Fibroblast of mammary gland (primary cell): ENCODE data around the gene CHCHD4.

Source experiments
- DNase-seq: peaks from one replicate; pipeline ENCODE4 v3.0.0-alpha.2; 2010; ENCODE audit warnings: low read depth
- H3K4me3 ChIP-seq: 2 replicates; pipeline ENCODE4 v1.5.1; 2011; ENCODE audit warnings: low read depth, mild to moderate bottlenecking, low read length, moderate library complexity; ENCODE audit not compliant: control insufficient read depth
- TF ChIP-seq, protein P1 (sequence below): conservative IDR thresholded peaks from 2 replicates; pipeline ENCODE4 v1.5.1; 2011; ENCODE audit warnings: low read depth, low read length, inconsistent platforms; ENCODE audit not compliant: control insufficient read depth, insufficient read depth

Gene CHCHD4

DNA sequence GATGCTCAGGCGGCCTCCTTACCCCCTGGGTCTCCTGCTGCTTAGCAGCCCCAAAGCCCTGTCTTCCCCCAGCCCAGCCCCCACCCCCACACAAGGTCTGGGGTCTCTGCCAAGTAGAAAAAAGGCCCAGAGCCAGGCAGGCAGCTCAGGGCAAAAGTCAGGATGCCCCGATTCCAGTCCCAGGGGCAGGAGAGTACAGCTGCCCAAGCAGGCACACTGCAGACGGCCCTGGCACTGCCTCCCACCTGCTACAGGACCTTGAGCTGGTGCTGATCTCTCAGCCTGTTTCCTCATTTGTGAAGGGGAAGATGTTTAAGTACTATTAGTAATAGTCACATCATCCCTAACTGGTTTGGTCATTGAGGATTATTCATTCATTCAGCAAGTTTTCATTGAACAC is 12.8 kb upstream of the CHCHD4 start:
- no peak overlapping the region for H3K4me3 ChIP-seq
- DNase-seq: peak; percentile 31
- TF ChIP-seq, protein P1, sequence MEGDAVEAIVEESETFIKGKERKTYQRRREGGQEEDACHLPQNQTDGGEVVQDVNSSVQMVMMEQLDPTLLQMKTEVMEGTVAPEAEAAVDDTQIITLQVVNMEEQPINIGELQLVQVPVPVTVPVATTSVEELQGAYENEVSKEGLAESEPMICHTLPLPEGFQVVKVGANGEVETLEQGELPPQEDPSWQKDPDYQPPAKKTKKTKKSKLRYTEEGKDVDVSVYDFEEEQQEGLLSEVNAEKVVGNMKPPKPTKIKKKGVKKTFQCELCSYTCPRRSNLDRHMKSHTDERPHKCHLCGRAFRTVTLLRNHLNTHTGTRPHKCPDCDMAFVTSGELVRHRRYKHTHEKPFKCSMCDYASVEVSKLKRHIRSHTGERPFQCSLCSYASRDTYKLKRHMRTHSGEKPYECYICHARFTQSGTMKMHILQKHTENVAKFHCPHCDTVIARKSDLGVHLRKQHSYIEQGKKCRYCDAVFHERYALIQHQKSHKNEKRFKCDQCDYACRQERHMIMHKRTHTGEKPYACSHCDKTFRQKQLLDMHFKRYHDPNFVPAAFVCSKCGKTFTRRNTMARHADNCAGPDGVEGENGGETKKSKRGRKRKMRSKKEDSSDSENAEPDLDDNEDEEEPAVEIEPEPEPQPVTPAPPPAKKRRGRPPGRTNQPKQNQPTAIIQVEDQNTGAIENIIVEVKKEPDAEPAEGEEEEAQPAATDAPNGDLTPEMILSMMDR: no peak

DNA sequence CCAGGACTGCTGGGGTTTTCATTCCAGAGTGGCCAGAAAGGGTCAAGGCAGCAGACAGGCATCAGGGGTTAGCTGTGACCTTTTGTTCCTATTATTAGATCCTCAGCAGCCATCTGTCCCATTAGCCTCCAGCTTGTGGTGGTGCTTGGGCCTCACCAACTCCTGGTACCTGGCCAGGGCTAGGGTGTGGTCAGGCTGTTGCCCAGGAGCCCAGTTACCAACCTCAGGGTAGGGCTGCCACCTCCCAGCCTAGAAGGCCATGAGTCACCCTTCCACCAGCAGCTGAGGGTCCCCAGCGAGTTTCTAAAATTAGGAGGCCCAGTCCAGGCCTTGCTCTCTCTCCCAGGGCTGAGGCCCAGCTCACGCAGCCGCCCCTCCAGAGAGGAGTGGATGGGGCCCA is 12.3 kb upstream of the CHCHD4 start:
- no peak overlapping the region for H3K4me3 ChIP-seq
- DNase-seq: no peak
- TF ChIP-seq, protein P1: no peak

DNA sequence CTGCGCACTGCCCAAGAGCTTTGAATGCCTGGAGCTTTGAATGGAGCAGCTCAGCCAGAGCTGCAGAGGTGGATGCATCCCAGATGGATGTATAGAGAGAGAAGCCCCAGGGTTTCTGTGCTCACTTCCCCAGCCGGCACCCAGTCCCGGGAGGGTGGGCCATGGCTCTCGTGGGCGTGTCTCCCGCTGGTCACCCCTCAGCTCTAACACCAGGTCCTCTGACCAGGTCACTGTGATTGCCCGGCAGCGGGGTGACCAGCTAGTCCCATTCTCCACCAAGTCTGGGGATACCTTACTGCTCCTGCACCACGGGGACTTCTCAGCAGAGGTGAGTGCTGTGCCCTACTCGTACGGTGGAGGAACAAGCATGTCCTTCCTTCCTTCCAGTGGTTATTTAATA is 10.9 kb upstream of the CHCHD4 start:
- no peak for DNase-seq
- no peak overlapping the region for H3K4me3 ChIP-seq
- TF ChIP-seq, protein P1: no peak

DNA sequence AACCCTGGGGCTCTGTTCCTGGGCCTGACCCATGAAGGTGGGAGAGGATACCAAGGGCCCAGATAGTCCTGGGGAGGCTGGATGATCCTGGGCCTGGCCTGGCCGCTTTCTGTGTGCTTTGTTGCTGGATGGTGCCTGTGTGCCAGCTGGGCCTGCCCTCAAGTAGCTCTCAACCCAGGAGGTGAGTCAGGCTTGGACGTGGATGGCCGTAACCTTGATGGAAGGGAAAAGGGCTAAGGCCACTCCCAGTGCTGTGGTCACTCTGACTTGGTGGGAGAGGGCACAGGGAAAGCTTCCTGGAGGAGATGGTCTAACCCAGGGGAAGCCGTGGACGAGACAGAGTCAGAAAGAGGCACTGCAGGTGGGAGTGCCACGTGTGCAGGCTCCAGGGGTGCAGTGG is 9.6 kb upstream of the CHCHD4 start:
- DNase-seq: no peak
- TF ChIP-seq, protein P1: no peak
- no peak overlapping the region for H3K4me3 ChIP-seq

DNA sequence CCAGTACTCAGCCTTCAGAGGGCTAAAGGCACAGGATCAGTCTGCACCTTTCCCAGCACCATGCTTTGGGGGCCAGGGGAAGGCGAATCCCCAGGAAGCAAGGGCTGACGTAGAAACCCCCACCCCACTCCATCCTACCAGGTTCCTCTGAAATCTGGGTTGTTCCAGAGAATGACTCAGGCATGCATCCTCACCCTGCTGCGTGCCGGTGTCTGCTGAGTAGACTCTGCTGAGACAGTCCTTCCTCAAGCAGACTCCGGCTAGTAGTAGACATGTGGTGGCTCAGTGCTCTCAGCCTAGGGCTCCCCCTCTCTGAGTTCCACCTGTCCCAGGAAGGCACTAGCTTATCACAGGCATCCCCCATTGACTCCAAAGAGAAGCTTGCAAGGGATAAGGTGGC is 9.2 kb upstream of the CHCHD4 start:
- TF ChIP-seq, protein P1: no peak
- H3K4me3 ChIP-seq: no peak overlapping the region
- peak; percentile 69 for DNase-seq

DNA sequence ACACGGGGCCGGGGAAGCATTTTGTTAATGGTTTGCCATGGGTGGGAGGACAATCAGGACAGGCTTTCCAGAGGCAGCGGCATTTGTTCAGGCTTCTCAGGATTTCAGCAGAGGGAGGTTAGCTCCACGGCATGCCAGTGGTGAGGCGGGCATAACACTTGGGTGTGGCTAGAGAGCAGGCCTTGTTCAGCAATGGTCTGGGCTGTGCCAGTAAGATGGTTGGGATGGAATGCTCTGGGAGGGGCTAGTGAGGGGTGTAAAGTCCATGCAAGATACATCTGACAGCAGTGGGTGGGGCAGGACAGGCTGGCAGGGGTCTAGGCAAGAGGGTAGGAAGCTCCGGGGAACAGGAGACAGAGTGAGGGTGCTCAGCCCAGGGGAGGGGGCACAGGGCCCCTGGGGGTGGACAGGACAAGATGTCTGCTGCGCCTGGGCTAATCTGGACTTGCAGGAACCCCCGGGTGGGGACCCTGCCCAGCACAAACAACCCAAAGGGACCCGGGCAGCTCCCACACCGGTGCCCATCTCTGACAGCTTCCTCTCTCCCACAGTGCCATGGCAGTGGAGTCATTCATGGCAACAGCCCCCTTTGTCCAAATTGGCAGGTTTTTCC is 8.6 kb upstream of the CHCHD4 start:
- no peak for DNase-seq
- H3K4me3 ChIP-seq: no peak overlapping the region
- TF ChIP-seq, protein P1: no peak

DNA sequence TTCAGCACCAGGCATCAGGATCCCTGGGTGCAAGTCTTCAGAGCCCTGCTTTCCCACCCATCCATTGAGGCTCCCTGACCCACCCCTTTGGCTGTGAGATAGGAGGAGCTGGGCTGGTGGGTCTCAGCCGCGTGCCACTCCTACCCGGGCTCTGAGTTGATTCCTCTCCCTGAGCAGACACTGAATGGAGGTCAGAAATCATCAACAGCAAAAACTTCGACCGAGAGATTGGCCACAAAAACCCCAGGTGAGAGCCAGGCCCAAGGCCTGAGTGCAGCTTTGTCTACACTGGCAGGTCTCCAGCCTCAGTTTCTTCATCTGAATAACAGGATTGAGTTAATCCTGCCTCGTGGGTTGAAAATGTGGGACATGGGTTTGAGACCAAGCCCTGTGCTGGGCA is 8.0 kb upstream of the CHCHD4 start:
- no peak overlapping the region for H3K4me3 ChIP-seq
- DNase-seq: no peak
- TF ChIP-seq, protein P1: no peak
